ENCODE measurements around the gene ATP5F1B. TPM values are rescaled to one million over a fixed set of nuclear protein-coding genes. Genes with fewer than 3 reads are reported as not detected.

ATP5F1B gene
- total RNA-seq, 1 experiment from 2014 or later: 1,051 TPM

DNA sequence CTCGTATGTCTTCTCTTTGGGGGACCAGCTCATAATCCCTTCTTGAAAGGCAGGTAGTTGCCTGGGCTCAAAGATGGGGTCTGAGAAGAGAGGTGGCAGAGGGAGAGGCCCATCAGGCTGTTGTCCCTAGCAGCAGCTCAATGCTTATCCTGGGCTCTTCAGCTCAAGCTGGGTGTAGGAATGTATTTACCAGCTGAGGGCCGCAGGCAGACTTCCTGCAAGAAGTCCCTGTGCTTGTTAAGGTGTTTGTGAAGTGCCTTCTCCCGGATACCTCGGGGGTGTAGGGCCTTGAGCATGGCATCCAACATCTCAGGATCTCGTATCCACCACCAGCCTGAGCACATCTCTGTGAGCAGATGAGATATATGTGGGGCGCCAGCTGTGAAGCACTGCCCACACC lies 45.0 kb downstream of the ATP5F1B start:
- RAD21 ChIA-PET (ENCODE audit: low non-redundant PET in 1 of 2, low total read pairs in 2 of 2, uncharacterized antibody in 2 of 2, unreplicated experiment in 2 of 2): no interaction called here

DNA sequence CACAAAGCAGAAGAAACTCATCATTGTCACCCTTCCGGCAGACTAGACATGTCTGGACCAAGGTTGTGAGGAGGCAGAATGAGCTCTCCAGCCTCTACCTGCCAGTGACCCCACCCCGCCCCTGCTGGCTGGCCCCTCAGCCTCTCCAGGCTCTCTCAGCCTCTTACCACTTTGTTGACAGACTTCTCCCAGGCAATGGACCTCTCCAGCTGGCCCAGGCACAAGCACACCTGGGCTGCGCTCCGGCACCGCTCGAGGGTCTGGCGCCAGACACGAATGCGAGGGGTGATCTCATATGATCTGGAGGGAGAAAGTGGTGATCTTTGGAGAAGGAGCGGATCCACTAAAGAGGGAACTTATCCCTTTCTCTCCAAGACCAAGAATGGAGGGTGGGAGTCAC lies 46.0 kb downstream of the ATP5F1B start:
- peaks cover 54 to 61% of the 10 kb centered on the region in 2 experiments; a peak in 3 of 4 replicates for H3K36me3 ChIP-seq (ENCODE audit: control insufficient read depth in 1 of 2, insufficient read depth in 2 of 2, low read length in 2 of 2)
- H3K27me3 ChIP-seq (ENCODE audit: insufficient read depth, low read length): no peaks in the 10 kb centered on the region
- ChIA-PET POLR2A (no interaction called here), RAD21 (ENCODE audit: low non-redundant PET in 1 of 2, low total read pairs in 2 of 2, uncharacterized antibody in 2 of 2, unreplicated experiment in 2 of 2) (no interaction called here), CTCF (no interaction called here)
- H3K79me2 ChIP-seq (ENCODE audit: insufficient read depth, low read length): no peaks in the 10 kb centered on the region
- BruUV-seq (replicated peaks): no TSS peak
- H3K4me1 ChIP-seq (ENCODE audit: control insufficient read depth in 1 of 2, insufficient read depth in 2 of 2, low read length in 2 of 2): no peaks in the 10 kb centered on the region
- no peak overlapping the region for H3K27ac ChIP-seq (ENCODE audit: low read depth, low read length)
- DNase-seq (ENCODE audit: low read depth, low spot score) (no peak), ATAC-seq (no peak)
- no peaks in the 10 kb centered on the region for H3K9me3 ChIP-seq (ENCODE audit: control insufficient read depth in 1 of 2, insufficient read depth in 1 of 2, low read depth in 1 of 2, low read length in 2 of 2)
- H2AFZ ChIP-seq (ENCODE audit: low read depth, low read length, poor library complexity, severe bottlenecking): no peak overlapping the region
- H3K4me3 ChIP-seq (replicated peaks in 1 of 2; ENCODE audit: low read depth in 1 of 2, low read length in 2 of 2): no peak overlapping the region
- no peaks in the 10 kb centered on the region for H4K20me1 ChIP-seq (ENCODE audit: insufficient read depth)
- H3K9ac ChIP-seq (ENCODE audit: low read length): no peak overlapping the region
- H3K9me2 ChIP-seq (ENCODE audit: insufficient read depth): no peaks in the 10 kb centered on the region
- H3K4me2 ChIP-seq (ENCODE audit: low read length): no peak overlapping the region
- TF ChIP-seq POLR2A (IDR thresholded peaks at IDR 0.05; ENCODE audit: borderline replicate concordance, extremely low read depth, insufficient read depth, insufficient read length): no peak
- intact Hi-C loops (cut with micrococcal nuclease): no loop called here

More for the DNA sequence above, 45.0 kb downstream of the ATP5F1B start:
- Histone ChIP-seq H3K4me3 (replicated peaks in 1 of 2; ENCODE audit: low read depth in 1 of 2, low read length in 2 of 2) (no peak overlapping the region), H3K9me3 (ENCODE audit: control insufficient read depth in 1 of 2, insufficient read depth in 1 of 2, low read depth in 1 of 2, low read length in 2 of 2) (no peaks in the 10 kb centered on the region), H3K9ac (ENCODE audit: low read length) (no peak overlapping the region), H3K9me2 (ENCODE audit: insufficient read depth) (no peaks in the 10 kb centered on the region), H3K79me2 (ENCODE audit: insufficient read depth, low read length) (no peaks in the 10 kb centered on the region), H3K4me2 (ENCODE audit: low read length) (no peak overlapping the region), H3K36me3 (ENCODE audit: control insufficient read depth in 1 of 2, insufficient read depth in 2 of 2, low read length in 2 of 2) (peaks cover 63 to 64% of the 10 kb centered on the region in 2 experiments), H3K27ac (ENCODE audit: low read depth, low read length) (no peak overlapping the region), H3K4me1 (ENCODE audit: control insufficient read depth in 1 of 2, insufficient read depth in 2 of 2, low read length in 2 of 2) (no peaks in the 10 kb centered on the region), H4K20me1 (ENCODE audit: insufficient read depth) (no peaks in the 10 kb centered on the region), H3K27me3 (ENCODE audit: insufficient read depth, low read length) (no peaks in the 10 kb centered on the region), H2AFZ (ENCODE audit: low read depth, low read length, poor library complexity, severe bottlenecking) (no peak overlapping the region)
- ATAC-seq (no peak), DNase-seq (ENCODE audit: low read depth, low spot score) (no peak)
- CTCF ChIA-PET: no interaction called here
- POLR2A ChIA-PET: no interaction called here
- no TSS peak for BruUV-seq (replicated peaks)
- TF ChIP-seq, protein P1, sequence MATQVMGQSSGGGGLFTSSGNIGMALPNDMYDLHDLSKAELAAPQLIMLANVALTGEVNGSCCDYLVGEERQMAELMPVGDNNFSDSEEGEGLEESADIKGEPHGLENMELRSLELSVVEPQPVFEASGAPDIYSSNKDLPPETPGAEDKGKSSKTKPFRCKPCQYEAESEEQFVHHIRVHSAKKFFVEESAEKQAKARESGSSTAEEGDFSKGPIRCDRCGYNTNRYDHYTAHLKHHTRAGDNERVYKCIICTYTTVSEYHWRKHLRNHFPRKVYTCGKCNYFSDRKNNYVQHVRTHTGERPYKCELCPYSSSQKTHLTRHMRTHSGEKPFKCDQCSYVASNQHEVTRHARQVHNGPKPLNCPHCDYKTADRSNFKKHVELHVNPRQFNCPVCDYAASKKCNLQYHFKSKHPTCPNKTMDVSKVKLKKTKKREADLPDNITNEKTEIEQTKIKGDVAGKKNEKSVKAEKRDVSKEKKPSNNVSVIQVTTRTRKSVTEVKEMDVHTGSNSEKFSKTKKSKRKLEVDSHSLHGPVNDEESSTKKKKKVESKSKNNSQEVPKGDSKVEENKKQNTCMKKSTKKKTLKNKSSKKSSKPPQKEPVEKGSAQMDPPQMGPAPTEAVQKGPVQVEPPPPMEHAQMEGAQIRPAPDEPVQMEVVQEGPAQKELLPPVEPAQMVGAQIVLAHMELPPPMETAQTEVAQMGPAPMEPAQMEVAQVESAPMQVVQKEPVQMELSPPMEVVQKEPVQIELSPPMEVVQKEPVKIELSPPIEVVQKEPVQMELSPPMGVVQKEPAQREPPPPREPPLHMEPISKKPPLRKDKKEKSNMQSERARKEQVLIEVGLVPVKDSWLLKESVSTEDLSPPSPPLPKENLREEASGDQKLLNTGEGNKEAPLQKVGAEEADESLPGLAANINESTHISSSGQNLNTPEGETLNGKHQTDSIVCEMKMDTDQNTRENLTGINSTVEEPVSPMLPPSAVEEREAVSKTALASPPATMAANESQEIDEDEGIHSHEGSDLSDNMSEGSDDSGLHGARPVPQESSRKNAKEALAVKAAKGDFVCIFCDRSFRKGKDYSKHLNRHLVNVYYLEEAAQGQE (IDR thresholded peaks at IDR 0.05; ENCODE audit: low read depth): no peak
- TF ChIP-seq CEBPB (IDR thresholded peaks at IDR 0.05; ENCODE audit: low read depth): no peak
- intact Hi-C loops (cut with micrococcal nuclease): no loop called here

Measured in HCT116 (cell line).